ENCODE data around the gene UNC93B1.

Gene UNC93B1

GRCh38 chr11:68014947-68015447 is 11.1 kb upstream of the UNC93B1 start:
- no peak for DNase-seq (ENCODE audit: low spot score)
- peak overlapping the region; percentile 99 for H3K27ac ChIP-seq
- POLR2A ChIA-PET (ENCODE audit: low non-redundant PET) = interaction anchor here (0.6 kb wide), 1 partner anchor 23 kb away, joined by 3 read pairs; no protein-coding TSS in a partner anchor
- CTCF ChIA-PET = no interaction called here
- TF ChIP-seq CTCF (conservative IDR thresholded peaks at IDR 0.05; ENCODE audit: low read depth) = no peak

- H3K27ac ChIP-seq = peak overlapping the region; percentile 99
- no peak for TF ChIP-seq CTCF (conservative IDR thresholded peaks at IDR 0.05; ENCODE audit: low read depth)
- ChIA-PET CTCF (no interaction called here), POLR2A (ENCODE audit: low non-redundant PET) (interaction anchor here (0.6 kb wide), 1 partner anchor 23 kb away, joined by 3 read pairs; no protein-coding TSS in a partner anchor)
- peak; percentile 82 for DNase-seq (ENCODE audit: low spot score)
These were observed 10.5 kb upstream of the UNC93B1 start for GRCh38 chr11:68014157-68014946.

GRCh38 chr11:68013611-68014156 is 9.8 kb upstream of the UNC93B1 start:
- peak overlapping the region; percentile 99 for H3K27ac ChIP-seq

GRCh38 chr11:68012843-68013610 is 9.1 kb upstream of the UNC93B1 start:
- POLR2A ChIA-PET (ENCODE audit: low non-redundant PET) = interaction anchor here (1.1 kb wide), 1 partner anchor 17 kb away, joined by 4 read pairs; no protein-coding TSS in a partner anchor
- TF ChIP-seq CTCF (conservative IDR thresholded peaks at IDR 0.05; ENCODE audit: low read depth) = no peak
- DNase-seq (ENCODE audit: low spot score) = peak; percentile 92
- H3K27ac ChIP-seq = peak overlapping the region; percentile 99
- CTCF ChIA-PET = interaction anchor here (0.5 to 0.7 kb wide), 3 partner anchors 9 to 20 kb away, joined by 3 to 5 read pairs (median 3); no protein-coding TSS in a partner anchor

More at GRCh38 chr11:68013611-68014156, 9.8 kb upstream of the UNC93B1 start:
- DNase-seq (ENCODE audit: low spot score) = no peak
- TF ChIP-seq CTCF (conservative IDR thresholded peaks at IDR 0.05; ENCODE audit: low read depth) = no peak
- ChIA-PET CTCF (interaction anchor here (0.5 kb wide), 1 partner anchor 8 kb away, joined by 5 read pairs; no protein-coding TSS in a partner anchor), POLR2A (ENCODE audit: low non-redundant PET) (interaction anchor here (1.1 kb wide), 1 partner anchor 16 kb away, joined by 4 read pairs; no protein-coding TSS in a partner anchor)

GRCh38 chr11:68012044-68012842 is 8.3 kb upstream of the UNC93B1 start:
- no peak for TF ChIP-seq CTCF (conservative IDR thresholded peaks at IDR 0.05; ENCODE audit: low read depth)
- CTCF ChIA-PET = interaction anchor here (0.7 kb wide), 2 partner anchors 18 to 21 kb away, joined by 3 read pairs; no protein-coding TSS in a partner anchor
- DNase-seq (ENCODE audit: low spot score) = no peak
- peak overlapping the region; percentile 99 for H3K27ac ChIP-seq
- POLR2A ChIA-PET (ENCODE audit: low non-redundant PET) = no interaction called here

All from RWPE1 (cell line).